CD4-positive, alpha-beta T cell (primary cell): ENCODE data around the gene PDPK1. TPM values are rescaled to one million over a fixed set of nuclear protein-coding genes. Genes with fewer than 3 reads are reported as not detected.

Experiments
- ATAC-seq: fragments of 200-7000 bp; cut with Tn5 transposase; one replicate; pipeline ENCODE4 v1.10.0; 2022; ENCODE audit warnings: mild to moderate bottlenecking; ENCODE audit not compliant: poor library complexity
- CTCF ChIA-PET: fragments of 350-600 bp; sonication (Branson Sonifier 250); formaldehyde crosslinking; loops from one replicate; lab custom pipeline; 2021; ENCODE audit warnings: antibody characterized with exemption, inconsistent platforms; lab: Charles Lee
- POLR2A ChIA-PET: fragments of 350-600 bp; sonication (Branson Sonifier 250); formaldehyde crosslinking; loops from one replicate; lab custom pipeline; 2021; ENCODE audit warnings: antibody characterized with exemption, inconsistent platforms; lab: Charles Lee
- DNase-seq, 14 experiments: peaks; one replicate each; pipeline ENCODE4 v3.0.0-alpha.2; 2013 to 2020; ENCODE audit warnings: mixed read lengths in 2 of 14
- H3K27ac ChIP-seq, 2 donors: one replicate each; pipeline versions ENCODE4 v1.5.1 to v1.7.0; 2013; ENCODE audit warnings: low read length in 2 of 2, low read depth in 1 of 2, mild to moderate bottlenecking in 1 of 2
- H3K27me3 ChIP-seq, 2 experiments: 1 replicate in 1 of 2; 2 replicates in 1 of 2; pipeline versions ENCODE4 v1.6.1 to v1.7.0; 2013; ENCODE audit warnings: low read length in 2 of 2, control low read depth in 1 of 2, mild to moderate bottlenecking in 1 of 2, moderate library complexity in 1 of 2; ENCODE audit not compliant: insufficient read depth in 2 of 2, control insufficient read depth in 1 of 2
- H3K36me3 ChIP-seq: one replicate; pipeline ENCODE4 v1.6.1; 2013; ENCODE audit warnings: low read length, control low read depth; ENCODE audit not compliant: insufficient read depth
- H3K4me1 ChIP-seq: one replicate; pipeline ENCODE4 v1.6.1; 2013; ENCODE audit warnings: low read length, control low read depth; ENCODE audit not compliant: insufficient read depth
- H3K4me3 ChIP-seq: one replicate; pipeline ENCODE4 v1.5.1; 2013; ENCODE audit warnings: mild to moderate bottlenecking, low read length, moderate library complexity
- H3K9me3 ChIP-seq, 2 experiments: 1 replicate in 1 of 2; 2 replicates in 1 of 2; pipeline versions ENCODE4 v1.6.1 to v1.7.0; 2013; ENCODE audit warnings: low read length in 2 of 2, mild to moderate bottlenecking in 2 of 2, control low read depth in 1 of 2, moderate library complexity in 1 of 2; ENCODE audit not compliant: control insufficient read depth in 1 of 2, insufficient read depth in 1 of 2
- H3K27ac Mint-ChIP-seq: one replicate; pipeline ENCODE4 v1.8.0; 2020; ENCODE audit warnings: mixed read lengths
- H3K27me3 Mint-ChIP-seq: one replicate; pipeline ENCODE4 v1.8.0; 2021; ENCODE audit warnings: mixed read lengths
- H3K36me3 Mint-ChIP-seq: one replicate; pipeline ENCODE4 v1.8.0; 2021; ENCODE audit warnings: low read depth, mixed read lengths
- H3K4me1 Mint-ChIP-seq: one replicate; pipeline ENCODE4 v1.8.0; 2021; ENCODE audit warnings: low read depth, mixed read lengths
- H3K4me3 Mint-ChIP-seq: one replicate; pipeline ENCODE4 v1.8.0; 2020; ENCODE audit warnings: mild to moderate bottlenecking, mixed read lengths
- H3K9me3 Mint-ChIP-seq: one replicate; pipeline ENCODE4 v1.8.0; 2020; ENCODE audit warnings: mixed read lengths
- intact Hi-C, 2 experiments: fragments of 100-400 bp; cut with DNase I in 1 of 2; cut with micrococcal nuclease in 1 of 2; formaldehyde crosslinking; loops; one replicate each; pipeline versions ENCODE4 v1.15.1 to v1.9.0; 2023 to 2025; cut with DNase I, micrococcal nuclease
- total RNA-seq, 174 experiments: library from RNA in 2 of 174; stranded (reverse) in 2 of 174; gene quantifications; one replicate each; pipeline ENCODE4 v1.2.3 and lab custom pipeline; 2021 to 2026
- TF ChIP-seq, protein P1 (sequence below): fragments of 200-600 bp; IDR thresholded peaks from one replicate; pipeline ENCODE4 v1.8.0; 2022; ENCODE audit warnings: antibody characterized with exemption, mild to moderate bottlenecking

PDPK1 gene
- total RNA-seq, 2 experiments from 2014 or later = 46.1 to 51.1 TPM

DNA sequence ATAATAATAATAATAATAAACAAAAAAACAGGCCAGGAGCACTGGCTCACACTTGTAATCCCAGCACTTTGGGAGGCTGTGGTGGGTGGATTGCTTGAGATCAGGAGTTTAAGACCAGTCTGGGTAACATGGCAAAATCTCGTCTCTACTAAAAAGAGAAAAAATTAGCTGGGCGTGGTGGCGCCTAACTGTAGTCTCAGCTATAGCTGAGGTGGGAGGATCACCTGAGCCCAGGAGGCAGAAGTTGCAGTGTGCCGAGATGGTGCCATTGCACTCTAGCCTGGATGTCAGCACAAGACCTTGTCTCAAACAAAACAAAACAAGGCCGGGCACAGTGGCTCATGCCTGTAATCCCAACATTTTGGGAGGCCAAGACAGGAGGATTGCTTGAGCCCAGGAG, 42.8 kb upstream of the PDPK1 start:
- Histone ChIP-seq H3K27ac (no peak overlapping the region), H3K27me3 (no peaks in the 10 kb centered on the region), H3K4me3 (no peak overlapping the region), H3K36me3 (peaks cover 5% of the 10 kb centered on the region), H3K9me3 (no peaks in the 10 kb centered on the region), H3K4me1 (no peaks in the 10 kb centered on the region)
- H3K36me3 Mint-ChIP-seq = peaks cover 4% of the 10 kb centered on the region
- no peaks in the 10 kb centered on the region for H3K4me1 Mint-ChIP-seq
- intact Hi-C loops = no loop called here
- TF ChIP-seq, protein P1, sequence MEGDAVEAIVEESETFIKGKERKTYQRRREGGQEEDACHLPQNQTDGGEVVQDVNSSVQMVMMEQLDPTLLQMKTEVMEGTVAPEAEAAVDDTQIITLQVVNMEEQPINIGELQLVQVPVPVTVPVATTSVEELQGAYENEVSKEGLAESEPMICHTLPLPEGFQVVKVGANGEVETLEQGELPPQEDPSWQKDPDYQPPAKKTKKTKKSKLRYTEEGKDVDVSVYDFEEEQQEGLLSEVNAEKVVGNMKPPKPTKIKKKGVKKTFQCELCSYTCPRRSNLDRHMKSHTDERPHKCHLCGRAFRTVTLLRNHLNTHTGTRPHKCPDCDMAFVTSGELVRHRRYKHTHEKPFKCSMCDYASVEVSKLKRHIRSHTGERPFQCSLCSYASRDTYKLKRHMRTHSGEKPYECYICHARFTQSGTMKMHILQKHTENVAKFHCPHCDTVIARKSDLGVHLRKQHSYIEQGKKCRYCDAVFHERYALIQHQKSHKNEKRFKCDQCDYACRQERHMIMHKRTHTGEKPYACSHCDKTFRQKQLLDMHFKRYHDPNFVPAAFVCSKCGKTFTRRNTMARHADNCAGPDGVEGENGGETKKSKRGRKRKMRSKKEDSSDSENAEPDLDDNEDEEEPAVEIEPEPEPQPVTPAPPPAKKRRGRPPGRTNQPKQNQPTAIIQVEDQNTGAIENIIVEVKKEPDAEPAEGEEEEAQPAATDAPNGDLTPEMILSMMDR = no peak
- ChIA-PET POLR2A (no interaction called here), CTCF (no interaction called here)
- DNase-seq = no peak
- H3K9me3 Mint-ChIP-seq = no peaks in the 10 kb centered on the region
- no peaks in the 10 kb centered on the region for H3K27me3 Mint-ChIP-seq
- H3K27ac Mint-ChIP-seq = no peak overlapping the region
- H3K4me3 Mint-ChIP-seq = no peak overlapping the region
- ATAC-seq = no peak

GRCh38 chr16:2496223-2497115, 41.4 kb upstream of the PDPK1 start:
- Mint-ChIP-seq H3K36me3 (peaks cover 4% of the 10 kb centered on the region), H3K4me3 (no peak overlapping the region), H3K4me1 (peaks cover 4% of the 10 kb centered on the region), H3K9me3 (no peaks in the 10 kb centered on the region), H3K27me3 (no peaks in the 10 kb centered on the region), H3K27ac (no peak overlapping the region)
- Histone ChIP-seq H3K27me3 (no peaks in the 10 kb centered on the region), H3K27ac (no peak overlapping the region), H3K36me3 (peaks cover 5% of the 10 kb centered on the region), H3K4me3 (no peak overlapping the region), H3K4me1 (peaks cover 7% of the 10 kb centered on the region), H3K9me3 (no peaks in the 10 kb centered on the region)
- TF ChIP-seq, protein P1 = no peak
- CTCF ChIA-PET = no interaction called here
- POLR2A ChIA-PET = no interaction called here
- DNase-seq (peak in 1 of 14 experiments; percentile 17), ATAC-seq (no peak)
- intact Hi-C loops = no loop called here

DNA sequence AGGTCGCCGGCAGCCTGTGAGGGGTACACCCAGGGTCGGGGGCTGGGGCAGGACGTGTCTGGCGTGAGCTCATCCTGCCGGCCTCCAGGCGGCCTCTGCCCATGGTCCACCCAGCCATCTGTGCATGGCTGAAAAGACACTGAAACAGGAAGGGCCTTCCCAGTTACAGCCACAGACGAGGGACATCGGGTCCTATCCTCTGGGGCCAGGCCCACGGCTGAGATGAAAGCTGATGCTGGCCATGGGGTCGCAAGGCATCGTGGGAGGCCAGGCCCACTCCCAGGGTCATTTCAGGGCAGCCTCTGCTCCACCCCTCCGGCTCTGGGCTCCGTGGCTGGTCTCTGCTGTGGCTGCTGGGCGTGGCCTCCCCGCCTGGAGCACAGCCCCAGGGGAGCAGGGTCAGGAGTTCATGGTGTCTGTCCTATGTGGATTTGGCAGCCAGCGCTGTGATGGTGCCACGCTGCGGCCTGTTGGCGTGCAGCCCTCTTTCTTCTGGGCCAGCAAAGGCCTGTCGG, 40.6 kb upstream of the PDPK1 start:
- H3K4me1 ChIP-seq = peaks cover 7% of the 10 kb centered on the region
- no peak overlapping the region for H3K4me3 Mint-ChIP-seq
- no peaks in the 10 kb centered on the region for H3K27me3 ChIP-seq
- no peak overlapping the region for H3K27ac Mint-ChIP-seq
- H3K36me3 ChIP-seq = peaks cover 5% of the 10 kb centered on the region
- H3K4me3 ChIP-seq = no peak overlapping the region
- ChIA-PET CTCF (no interaction called here), POLR2A (no interaction called here)
- no peaks in the 10 kb centered on the region for H3K9me3 Mint-ChIP-seq
- no peaks in the 10 kb centered on the region for H3K9me3 ChIP-seq
- H3K27ac ChIP-seq = no peak overlapping the region
- peaks cover 4% of the 10 kb centered on the region for H3K36me3 Mint-ChIP-seq
- H3K4me1 Mint-ChIP-seq = peaks cover 4% of the 10 kb centered on the region
- intact Hi-C loops = no loop called here
- no peaks in the 10 kb centered on the region for H3K27me3 Mint-ChIP-seq
- DNase-seq = peak in 1 of 14 experiments; percentile 18
- TF ChIP-seq, protein P1 = no peak
- ATAC-seq = no peak
